WTC11 (cell line): ENCODE results near the gene IGFALS. TPM values are rescaled to one million over a fixed set of nuclear protein-coding genes. Genes with fewer than 3 reads are reported as not detected.

Experiments
- ATAC-seq: fragments of 200-7000 bp; cut with Tn5 transposase; 2 replicates; pipeline ENCODE4 v1.10.0; 2021; ENCODE audit warnings: mild to moderate bottlenecking, moderate library complexity
- CTCF ChIA-PET: fragments of 300-600 bp; sonication (Branson Sonifier 250); formaldehyde crosslinking; loops from one replicate; lab custom pipeline; 2021; ENCODE audit warnings: antibody characterized with exemption; lab: Charles Lee
- POLR2A ChIA-PET: fragments of 350-600 bp; sonication (Branson Sonifier 250); formaldehyde crosslinking; loops from one replicate; lab custom pipeline; 2021; ENCODE audit warnings: antibody characterized with exemption; lab: Charles Lee
- DNase-seq: peaks from one replicate; pipeline ENCODE4 v3.0.0; 2021; ENCODE audit warnings: low spot score
- H3K27ac Mint-ChIP-seq: 2 replicates; pipeline ENCODE4 v1.8.0; 2021; ENCODE audit warnings: mixed read lengths
- H3K27me3 Mint-ChIP-seq: 2 replicates; pipeline ENCODE4 v1.8.0; 2021; ENCODE audit warnings: low read depth, mild to moderate bottlenecking, moderate library complexity, mixed read lengths
- H3K36me3 Mint-ChIP-seq: 2 replicates; pipeline ENCODE4 v1.8.0; 2021; ENCODE audit warnings: mixed read lengths
- H3K4me1 Mint-ChIP-seq: 2 replicates; pipeline ENCODE4 v1.8.0; 2022; ENCODE audit warnings: mixed read lengths
- H3K4me3 Mint-ChIP-seq: 2 replicates; pipeline ENCODE4 v1.8.0; 2021; ENCODE audit warnings: mild to moderate bottlenecking, moderate library complexity, mixed read lengths
- H3K9me3 Mint-ChIP-seq: 2 replicates; pipeline ENCODE4 v1.8.0; 2021; ENCODE audit warnings: mixed read lengths
- AFF4 ChIP-seq: sonication (generic); formaldehyde crosslinking; IDR thresholded peaks from 2 replicates; pipeline ENCODE4 v1.8.1; 2023; ENCODE audit warnings: mild to moderate bottlenecking, missing genetic modification reagents, borderline replicate concordance
- AR ChIP-seq: fragments of 250-450 bp; sonication (Bioruptor Pico); IDR thresholded peaks from 2 replicates; pipeline ENCODE4 v1.9.0; 2021; ENCODE audit warnings: mild to moderate bottlenecking
- CREB1 ChIP-seq: sonication (generic); formaldehyde crosslinking; IDR thresholded peaks from 2 replicates; pipeline ENCODE4 v1.8.0; 2023; ENCODE audit warnings: mild to moderate bottlenecking, missing genetic modification reagents
- FOXJ3 ChIP-seq: sonication (generic); formaldehyde crosslinking; IDR thresholded peaks from 2 replicates; pipeline ENCODE4 v1.9.0; 2021; ENCODE audit warnings: missing genetic modification reagents, mild to moderate bottlenecking, borderline replicate concordance
- FOXP1 ChIP-seq: sonication (generic); formaldehyde crosslinking; IDR thresholded peaks from 2 replicates; pipeline ENCODE4 v1.8.0; 2022; ENCODE audit warnings: missing genetic modification reagents, mild to moderate bottlenecking, moderate library complexity, borderline replicate concordance
- GABPB1 ChIP-seq: sonication (generic); formaldehyde crosslinking; IDR thresholded peaks from 2 replicates; pipeline ENCODE4 v1.8.1; 2023; ENCODE audit warnings: mild to moderate bottlenecking, missing genetic modification reagents
- GRHL2 ChIP-seq: fragments of 250-450 bp; sonication (Bioruptor Pico); IDR thresholded peaks from 2 replicates; pipeline ENCODE4 v1.8.0; 2022; ENCODE audit warnings: mild to moderate bottlenecking, moderate library complexity; ENCODE audit not compliant: insufficient replicate concordance, severe bottlenecking
- HMGA2 ChIP-seq: fragments of 250-450 bp; sonication (Bioruptor Pico); IDR thresholded peaks from 2 replicates; pipeline ENCODE4 v1.4.0; 2021; ENCODE audit warnings: mild to moderate bottlenecking, moderate library complexity
- NFYB ChIP-seq: sonication (generic); formaldehyde crosslinking; conservative IDR thresholded peaks from 2 replicates; pipeline ENCODE4 v1.8.0; 2022; ENCODE audit warnings: low read depth, missing genetic modification reagents
- RELA ChIP-seq: sonication (generic); formaldehyde crosslinking; IDR thresholded peaks from 2 replicates; pipeline ENCODE4 v1.8.1; 2022; ENCODE audit warnings: missing genetic modification reagents, mild to moderate bottlenecking, borderline replicate concordance
- ZNF416 ChIP-seq: fragments of 250-450 bp; sonication (Bioruptor Pico); IDR thresholded peaks from 2 replicates; pipeline ENCODE4 v1.9.0; 2021; ENCODE audit warnings: mild to moderate bottlenecking, inconsistent platforms
- total RNA-seq: library from RNA; stranded (reverse); gene quantifications from 3 replicates; pipeline ENCODE4 v1.2.3, GENCODE V29; 2021
- TF ChIP-seq, protein P1 (sequence below): sonication (generic); formaldehyde crosslinking; IDR thresholded peaks from 2 replicates; pipeline ENCODE4 v1.8.1; 2022; ENCODE audit warnings: mild to moderate bottlenecking, missing genetic modification reagents, moderate library complexity, borderline replicate concordance
- TF ChIP-seq, protein P2 (sequence below): sonication (generic); formaldehyde crosslinking; IDR thresholded peaks from 2 replicates; pipeline ENCODE4 v1.8.1; 2022; ENCODE audit warnings: mild to moderate bottlenecking, moderate library complexity, missing genetic modification reagents
- TF ChIP-seq, protein P3 (sequence below): fragments of 250-450 bp; sonication (Bioruptor Pico); IDR thresholded peaks from 2 replicates; pipeline ENCODE4 v1.8.0; 2021; ENCODE audit warnings: mild to moderate bottlenecking
- TF ChIP-seq, protein P4 (sequence below): sonication (generic); formaldehyde crosslinking; IDR thresholded peaks from 2 replicates; pipeline ENCODE4 v1.8.1; 2022; ENCODE audit warnings: low read depth, mild to moderate bottlenecking, moderate library complexity, missing genetic modification reagents, borderline replicate concordance

The IGFALS gene
- total RNA-seq, 1 experiment from 2014 or later: not detected

- Mint-ChIP-seq H3K27ac (no peak overlapping the region; the same call in 1 of the 2 replicates), H3K9me3 (no peaks in the 10 kb centered on the region), H3K4me1 (no peaks in the 10 kb centered on the region), H3K36me3 (no peaks in the 10 kb centered on the region), H3K27me3 (no peaks in the 10 kb centered on the region), H3K4me3 (no peak overlapping the region)
- CTCF ChIA-PET: interaction anchor here (2.0 kb wide), 1 partner anchor 17 kb away, joined by 6 read pairs; no protein-coding TSS in a partner anchor
- POLR2A ChIA-PET: no interaction called here
- TF ChIP-seq ZNF416 (no peak), NFYB (no peak), FOXP1 (CRISPR knock-in tag) (no peak), FOXJ3 (CRISPR knock-in tag) (no peak), GABPB1 (CRISPR knock-in tag) (no peak), GRHL2 (CRISPR knock-in tag) (no peak), HMGA2 (CRISPR knock-in tag) (no peak), CREB1 (no peak), AFF4 (no peak), AR (CRISPR knock-in tag) (no peak), RELA (CRISPR knock-in tag) (no peak)
- TF ChIP-seq, protein P1, sequence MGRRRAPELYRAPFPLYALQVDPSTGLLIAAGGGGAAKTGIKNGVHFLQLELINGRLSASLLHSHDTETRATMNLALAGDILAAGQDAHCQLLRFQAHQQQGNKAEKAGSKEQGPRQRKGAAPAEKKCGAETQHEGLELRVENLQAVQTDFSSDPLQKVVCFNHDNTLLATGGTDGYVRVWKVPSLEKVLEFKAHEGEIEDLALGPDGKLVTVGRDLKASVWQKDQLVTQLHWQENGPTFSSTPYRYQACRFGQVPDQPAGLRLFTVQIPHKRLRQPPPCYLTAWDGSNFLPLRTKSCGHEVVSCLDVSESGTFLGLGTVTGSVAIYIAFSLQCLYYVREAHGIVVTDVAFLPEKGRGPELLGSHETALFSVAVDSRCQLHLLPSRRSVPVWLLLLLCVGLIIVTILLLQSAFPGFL: no peak
- TF ChIP-seq, protein P2, sequence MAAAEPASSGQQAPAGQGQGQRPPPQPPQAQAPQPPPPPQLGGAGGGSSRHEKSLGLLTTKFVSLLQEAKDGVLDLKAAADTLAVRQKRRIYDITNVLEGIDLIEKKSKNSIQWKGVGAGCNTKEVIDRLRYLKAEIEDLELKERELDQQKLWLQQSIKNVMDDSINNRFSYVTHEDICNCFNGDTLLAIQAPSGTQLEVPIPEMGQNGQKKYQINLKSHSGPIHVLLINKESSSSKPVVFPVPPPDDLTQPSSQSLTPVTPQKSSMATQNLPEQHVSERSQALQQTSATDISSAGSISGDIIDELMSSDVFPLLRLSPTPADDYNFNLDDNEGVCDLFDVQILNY: no peak
- TF ChIP-seq, protein P3, sequence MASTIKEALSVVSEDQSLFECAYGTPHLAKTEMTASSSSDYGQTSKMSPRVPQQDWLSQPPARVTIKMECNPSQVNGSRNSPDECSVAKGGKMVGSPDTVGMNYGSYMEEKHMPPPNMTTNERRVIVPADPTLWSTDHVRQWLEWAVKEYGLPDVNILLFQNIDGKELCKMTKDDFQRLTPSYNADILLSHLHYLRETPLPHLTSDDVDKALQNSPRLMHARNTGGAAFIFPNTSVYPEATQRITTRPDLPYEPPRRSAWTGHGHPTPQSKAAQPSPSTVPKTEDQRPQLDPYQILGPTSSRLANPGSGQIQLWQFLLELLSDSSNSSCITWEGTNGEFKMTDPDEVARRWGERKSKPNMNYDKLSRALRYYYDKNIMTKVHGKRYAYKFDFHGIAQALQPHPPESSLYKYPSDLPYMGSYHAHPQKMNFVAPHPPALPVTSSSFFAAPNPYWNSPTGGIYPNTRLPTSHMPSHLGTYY (CRISPR knock-in tag): no peak
- TF ChIP-seq, protein P4, sequence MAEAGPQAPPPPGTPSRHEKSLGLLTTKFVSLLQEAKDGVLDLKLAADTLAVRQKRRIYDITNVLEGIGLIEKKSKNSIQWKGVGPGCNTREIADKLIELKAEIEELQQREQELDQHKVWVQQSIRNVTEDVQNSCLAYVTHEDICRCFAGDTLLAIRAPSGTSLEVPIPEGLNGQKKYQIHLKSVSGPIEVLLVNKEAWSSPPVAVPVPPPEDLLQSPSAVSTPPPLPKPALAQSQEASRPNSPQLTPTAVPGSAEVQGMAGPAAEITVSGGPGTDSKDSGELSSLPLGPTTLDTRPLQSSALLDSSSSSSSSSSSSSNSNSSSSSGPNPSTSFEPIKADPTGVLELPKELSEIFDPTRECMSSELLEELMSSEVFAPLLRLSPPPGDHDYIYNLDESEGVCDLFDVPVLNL (CRISPR knock-in tag): no peak
- TF ChIP-seq, all 79 proteins: peak for 0
- DNase-seq: no peak
- no peak for ATAC-seq
Measured at GRCh38 chr16:1740781-1741490, 52.6 kb downstream of the IGFALS start.

Other genes starting within 250 kb of the IGFALS start
- gene IFT140, start 181.6 kb downstream of the IGFALS start, total RNA-seq: 27.0 to 31.0 TPM (median 28.9 TPM) in 3 replicates
- 24.0 to 27.4 TPM (median 25.9 TPM) in 3 replicates for gene CRAMP1, start 181.3 kb downstream of the IGFALS start, total RNA-seq
- 150 to 169 TPM (median 157 TPM) in 3 replicates for gene JPT2, start 115.4 kb downstream of the IGFALS start, total RNA-seq
- 59.7 to 72.3 TPM (median 63.2 TPM) in 3 replicates for gene MAPK8IP3, start 87.5 kb downstream of the IGFALS start, total RNA-seq
- 86.8 to 106 TPM (median 103 TPM) in 3 replicates for gene NME3, start 22.2 kb downstream of the IGFALS start, total RNA-seq
- 23.2 to 30.8 TPM (median 25.7 TPM) in 3 replicates for gene EME2, start 20.9 kb downstream of the IGFALS start, total RNA-seq
- gene MRPS34, start 20.6 kb downstream of the IGFALS start, total RNA-seq: 258 to 262 TPM (median 261 TPM) in 3 replicates
- 27.2 to 32.8 TPM (median 28.4 TPM) in 3 replicates for gene SPSB3, start 11.1 kb downstream of the IGFALS start, total RNA-seq
- gene NUBP2, start 10.7 kb downstream of the IGFALS start, total RNA-seq: 76.4 to 89.2 TPM (median 77.6 TPM) in 3 replicates
- 36.0 to 43.1 TPM (median 38.2 TPM) in 3 replicates for gene HAGH, start 33.1 kb upstream of the IGFALS start, total RNA-seq
- gene FAHD1, start 33.5 kb upstream of the IGFALS start, total RNA-seq: 14.3 to 19.5 TPM (median 19.4 TPM) in 3 replicates
- gene MEIOB, start 78.5 kb upstream of the IGFALS start, total RNA-seq: 1.4 to 3.9 TPM (median 3.3 TPM) in 3 replicates
- gene HS3ST6, start 124.7 kb upstream of the IGFALS start, total RNA-seq: 0.41 to 1.0 TPM (median 0.50 TPM) in 3 replicates
- 26.4 to 29.8 TPM (median 28.3 TPM) in 3 replicates for gene MSRB1, start 149.5 kb upstream of the IGFALS start, total RNA-seq
- gene RPL3L, start 161.0 kb upstream of the IGFALS start, total RNA-seq: 0.77 to 1.1 TPM (median 0.96 TPM) in 3 replicates
- gene NDUFB10, start 165.8 kb upstream of the IGFALS start, total RNA-seq: 200 to 228 TPM (median 205 TPM) in 3 replicates
- gene RPS2, start 171.1 kb upstream of the IGFALS start, total RNA-seq: 4,395 to 4,767 TPM (median 4,632 TPM) in 3 replicates
- 0.31 TPM in 1 of 3 replicates, not detected in the others for gene RNF151, start 173.2 kb upstream of the IGFALS start, total RNA-seq
- gene TBL3, start 178.3 kb upstream of the IGFALS start, total RNA-seq: 67.6 to 73.4 TPM (median 71.3 TPM) in 3 replicates
- 5.7 to 7.7 TPM (median 6.9 TPM) in 3 replicates for gene NOXO1, start 187.8 kb upstream of the IGFALS start, total RNA-seq
- gene GFER, start 190.5 kb upstream of the IGFALS start, total RNA-seq: 56.0 to 58.5 TPM (median 57.0 TPM) in 3 replicates
- 41.5 to 53.5 TPM (median 51.2 TPM) in 3 replicates for gene SYNGR3, start 196.3 kb upstream of the IGFALS start, total RNA-seq
- 53.9 to 66.4 TPM (median 55.5 TPM) in 3 replicates for gene ZNF598, start 216.1 kb upstream of the IGFALS start, total RNA-seq
- 15.2 to 28.6 TPM (median 22.0 TPM) in 3 replicates for gene NPW, start 226.1 kb upstream of the IGFALS start, total RNA-seq
- 23.3 to 31.1 TPM (median 28.0 TPM) in 3 replicates for gene NHERF2, start 233.2 kb upstream of the IGFALS start, total RNA-seq